Sigmoid colon (tissue), 7 donors: ENCODE measurements around the gene NCR3LG1. TPM values are rescaled to one million over a fixed set of nuclear protein-coding genes. Genes with fewer than 3 reads are reported as not detected.

Experiments used
- DNase-seq: peaks from one replicate; pipeline ENCODE4 v3.0.0-alpha.2; 2019
- H3K27ac ChIP-seq, 4 donors: fragments of 200-600 bp; sonication (generic); one replicate each; pipeline ENCODE4 v1.5.1; 2016 to 2019; ENCODE audit warnings: mild to moderate bottlenecking in 1 of 4
- H3K27me3 ChIP-seq, 3 donors: fragments of 200-600 bp; sonication (generic); one replicate each; pipeline ENCODE4 v1.5.1; 2019; ENCODE audit warnings: mild to moderate bottlenecking in 1 of 3
- H3K36me3 ChIP-seq, 4 donors: fragments of 200-600 bp; sonication (generic); one replicate each; pipeline ENCODE4 v1.5.1; 2016 to 2019
- H3K4me1 ChIP-seq, 4 donors: fragments of 200-600 bp; sonication (generic); one replicate each; pipeline ENCODE4 v1.5.1; 2017 to 2019
- H3K4me3 ChIP-seq, 4 donors: fragments of 200-600 bp; sonication (generic); one replicate each; pipeline ENCODE4 v1.5.1; 2017 to 2019; ENCODE audit warnings: mild to moderate bottlenecking in 2 of 4, moderate library complexity in 1 of 4
- H3K9me3 ChIP-seq, 4 donors: fragments of 200-600 bp in 3 of 4; sonication (generic) in 3 of 4; one replicate each; pipeline versions ENCODE4 v1.5.1 to v1.6.1; 2013 to 2019
- EP300 ChIP-seq, 4 donors: sonication (generic); formaldehyde crosslinking; IDR thresholded peaks; one replicate each; pipeline ENCODE4 v1.6.1; 2017; ENCODE audit warnings: antibody characterized with exemption in 4 of 4
- POLR2A ChIP-seq, 2 donors: fragments of 450-650 bp; IDR thresholded peaks; one replicate each; pipeline ENCODE4 v1.6.1; 2016; ENCODE audit warnings: antibody characterized with exemption in 2 of 2, mild to moderate bottlenecking in 2 of 2, moderate library complexity in 2 of 2
- POLR2AphosphoS5 ChIP-seq, 4 donors: sonication (generic); formaldehyde crosslinking; IDR thresholded peaks; one replicate each; pipeline ENCODE4 v1.6.1; 2017; ENCODE audit warnings: antibody characterized with exemption in 4 of 4
- WGBS, 2 donors: extraction: QIAGEN DNeasy Blood & Tissue Kit; methylation state at CpG; one replicate each; pipeline ENCODE4 v1.1.7; 2013; 5-methylcytosine and 5-hydroxymethylcytosine counted together
- intact Hi-C: fragments of 100-400 bp; cut with DNase I; formaldehyde crosslinking; loops from one replicate; pipeline ENCODE4 v1.15.1; 2023
- polyA plus RNA-seq, 3 donors: library from polyadenylated mRNA; stranded (reverse); fragments of 200-250 nt; gene quantifications; one replicate each; pipeline ENCODE4 v1.2.3, GENCODE V29; 2013
- total RNA-seq, 4 donors: library from RNA; depleted of rRNA; stranded (reverse); fragments of >200 nt; gene quantifications; one replicate each; pipeline ENCODE4 v1.1.0, GENCODE V29; 2016
- TF ChIP-seq, protein P1 (sequence below), 4 experiments: fragments of 450-650 bp in 3 of 4; fragments of 200-600 bp in 1 of 4; IDR thresholded peaks; one replicate each; pipeline ENCODE4 v1.5.1; 2016 to 2019; ENCODE audit warnings: antibody characterized with exemption in 4 of 4, mild to moderate bottlenecking in 3 of 4, moderate library complexity in 2 of 4
- donor health status: healthy with polysubstance abuse.
- donor health status: Bipolar disorder and iron deficiency.
- donor health status: healthy.

The NCR3LG1 gene
- total and polyA plus RNA-seq, 7 donors: 0.69 to 4.6 (median 2.1) TPM; not detected in 1

DNA sequence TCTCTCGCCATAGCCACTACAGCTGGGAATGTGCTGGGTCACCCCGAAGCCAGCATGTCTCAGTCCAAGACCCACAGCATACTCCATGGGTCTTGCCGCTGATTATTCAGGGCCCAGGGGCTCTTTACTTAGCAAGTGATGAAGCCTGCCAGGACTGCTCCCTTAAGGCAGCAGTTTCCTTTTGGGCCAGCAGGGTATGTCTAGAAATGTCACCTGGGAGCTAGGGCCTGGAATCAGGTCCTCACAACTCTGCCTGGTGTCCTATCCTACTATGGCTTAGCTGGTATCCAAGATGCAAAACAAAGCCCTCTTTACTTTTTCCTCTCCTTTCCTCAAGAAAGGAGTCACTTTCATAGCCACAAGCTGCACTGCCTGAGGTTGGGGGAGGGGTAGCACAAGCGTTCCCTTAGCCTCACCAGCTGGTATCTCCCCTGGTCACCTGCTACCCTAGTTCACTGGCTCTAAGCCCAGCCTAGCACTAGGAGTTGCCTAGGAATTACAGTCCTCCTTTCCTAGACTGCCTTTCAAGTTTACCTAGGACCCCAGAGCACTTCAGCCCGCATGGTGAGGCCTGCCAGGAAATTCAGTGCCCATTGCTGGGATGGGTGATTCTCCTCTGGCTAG lies 22.6 kb upstream of the NCR3LG1 start:
- no peak for DNase-seq
- Histone ChIP-seq H3K4me1 (no peaks in the 10 kb centered on the region), H3K4me3 (no peak overlapping the region), H3K9me3 (no peaks in the 10 kb centered on the region), H3K36me3 (peaks cover 0 to 20% (median 2%) of the 10 kb centered on the region in 4 donors), H3K27ac (no peak overlapping the region), H3K27me3 (no peaks in the 10 kb centered on the region)
- TF ChIP-seq, protein P1, sequence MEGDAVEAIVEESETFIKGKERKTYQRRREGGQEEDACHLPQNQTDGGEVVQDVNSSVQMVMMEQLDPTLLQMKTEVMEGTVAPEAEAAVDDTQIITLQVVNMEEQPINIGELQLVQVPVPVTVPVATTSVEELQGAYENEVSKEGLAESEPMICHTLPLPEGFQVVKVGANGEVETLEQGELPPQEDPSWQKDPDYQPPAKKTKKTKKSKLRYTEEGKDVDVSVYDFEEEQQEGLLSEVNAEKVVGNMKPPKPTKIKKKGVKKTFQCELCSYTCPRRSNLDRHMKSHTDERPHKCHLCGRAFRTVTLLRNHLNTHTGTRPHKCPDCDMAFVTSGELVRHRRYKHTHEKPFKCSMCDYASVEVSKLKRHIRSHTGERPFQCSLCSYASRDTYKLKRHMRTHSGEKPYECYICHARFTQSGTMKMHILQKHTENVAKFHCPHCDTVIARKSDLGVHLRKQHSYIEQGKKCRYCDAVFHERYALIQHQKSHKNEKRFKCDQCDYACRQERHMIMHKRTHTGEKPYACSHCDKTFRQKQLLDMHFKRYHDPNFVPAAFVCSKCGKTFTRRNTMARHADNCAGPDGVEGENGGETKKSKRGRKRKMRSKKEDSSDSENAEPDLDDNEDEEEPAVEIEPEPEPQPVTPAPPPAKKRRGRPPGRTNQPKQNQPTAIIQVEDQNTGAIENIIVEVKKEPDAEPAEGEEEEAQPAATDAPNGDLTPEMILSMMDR (IDR thresholded peaks at IDR 0.05): no peak
- TF ChIP-seq EP300 (IDR thresholded peaks at IDR 0.05) (no peak), POLR2AphosphoS5 (IDR thresholded peaks at IDR 0.05) (no peak), POLR2A (IDR thresholded peaks at IDR 0.05) (no peak)
- intact Hi-C loops: no loop called here
- 88 to 92% methylated on average over 5 of the region's 5 CpGs for WGBS, 2 donors

GRCh38 chr11:17331669-17332068 lies 19.9 kb upstream of the NCR3LG1 start:
- H3K27me3 ChIP-seq: no peaks in the 10 kb centered on the region
- intact Hi-C loops: no loop called here
- no peak overlapping the region for H3K4me3 ChIP-seq
- TF ChIP-seq POLR2AphosphoS5 (IDR thresholded peaks at IDR 0.05) (no peak), POLR2A (IDR thresholded peaks at IDR 0.05) (no peak), EP300 (IDR thresholded peaks at IDR 0.05) (no peak)
- TF ChIP-seq, protein P1 (IDR thresholded peaks at IDR 0.05): no peak
- H3K36me3 ChIP-seq: peaks cover 0 to 32% (median 2%) of the 10 kb centered on the region in 4 donors
- WGBS, 2 donors: 14 to 56% methylated on average over 2 of the region's 2 CpGs
- no peaks in the 10 kb centered on the region for H3K9me3 ChIP-seq
- no peaks in the 10 kb centered on the region for H3K4me1 ChIP-seq
- no peak overlapping the region for H3K27ac ChIP-seq
- DNase-seq: no peak

- no peak overlapping the region for H3K27ac ChIP-seq
- H3K27me3 ChIP-seq: no peaks in the 10 kb centered on the region
- DNase-seq: no peak
- no peaks in the 10 kb centered on the region for H3K4me1 ChIP-seq
- 79 to 94% methylated on average over 4 of the region's 4 CpGs for WGBS, 2 donors
- intact Hi-C loops: no loop called here
- H3K9me3 ChIP-seq: no peaks in the 10 kb centered on the region
- H3K36me3 ChIP-seq: peaks cover 0 to 35% (median 0%) of the 10 kb centered on the region in 4 donors
- TF ChIP-seq POLR2AphosphoS5 (IDR thresholded peaks at IDR 0.05): no peak
- TF ChIP-seq EP300 (IDR thresholded peaks at IDR 0.05): no peak
- TF ChIP-seq, protein P1 (IDR thresholded peaks at IDR 0.05): no peak
- TF ChIP-seq POLR2A (IDR thresholded peaks at IDR 0.05): no peak
- H3K4me3 ChIP-seq: no peak overlapping the region
Measured at GRCh38 chr11:17333799-17334586, 17.6 kb upstream of the NCR3LG1 start.

DNA sequence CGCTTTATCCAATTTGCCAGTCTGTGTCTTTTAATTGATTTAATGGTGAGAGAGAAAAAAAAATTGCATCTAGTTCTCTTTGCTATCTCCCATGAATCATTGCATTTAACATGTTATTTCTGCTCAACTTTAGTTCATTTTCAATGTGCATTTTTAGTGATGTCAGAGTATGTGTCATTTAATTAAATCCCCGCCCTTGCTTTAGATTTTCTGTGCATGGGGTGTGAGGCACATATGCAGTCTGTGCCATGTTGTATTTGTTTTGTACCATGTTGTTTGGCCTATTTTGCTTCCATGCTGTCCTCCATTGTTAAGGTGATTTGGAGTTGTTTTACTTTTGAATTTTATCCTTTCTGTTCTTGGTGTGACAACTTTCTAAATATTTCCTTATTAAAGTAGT lies 8.3 kb upstream of the NCR3LG1 start:
- no peaks in the 10 kb centered on the region for H3K27me3 ChIP-seq
- H3K36me3 ChIP-seq: no peaks in the 10 kb centered on the region
- no peak overlapping the region for H3K27ac ChIP-seq
- TF ChIP-seq POLR2A (IDR thresholded peaks at IDR 0.05) (no peak), POLR2AphosphoS5 (IDR thresholded peaks at IDR 0.05) (no peak), EP300 (IDR thresholded peaks at IDR 0.05) (no peak)
- TF ChIP-seq, protein P1 (IDR thresholded peaks at IDR 0.05): no peak
- 99 to 100% methylated on average over 2 of the region's 2 CpGs for WGBS, 2 donors
- intact Hi-C loops: no loop called here
- no peaks in the 10 kb centered on the region for H3K4me1 ChIP-seq
- H3K4me3 ChIP-seq: no peak overlapping the region
- no peaks in the 10 kb centered on the region for H3K9me3 ChIP-seq
- no peak for DNase-seq
